ENCODE measurements around the gene KCNB1.

The KCNB1 gene

DNA sequence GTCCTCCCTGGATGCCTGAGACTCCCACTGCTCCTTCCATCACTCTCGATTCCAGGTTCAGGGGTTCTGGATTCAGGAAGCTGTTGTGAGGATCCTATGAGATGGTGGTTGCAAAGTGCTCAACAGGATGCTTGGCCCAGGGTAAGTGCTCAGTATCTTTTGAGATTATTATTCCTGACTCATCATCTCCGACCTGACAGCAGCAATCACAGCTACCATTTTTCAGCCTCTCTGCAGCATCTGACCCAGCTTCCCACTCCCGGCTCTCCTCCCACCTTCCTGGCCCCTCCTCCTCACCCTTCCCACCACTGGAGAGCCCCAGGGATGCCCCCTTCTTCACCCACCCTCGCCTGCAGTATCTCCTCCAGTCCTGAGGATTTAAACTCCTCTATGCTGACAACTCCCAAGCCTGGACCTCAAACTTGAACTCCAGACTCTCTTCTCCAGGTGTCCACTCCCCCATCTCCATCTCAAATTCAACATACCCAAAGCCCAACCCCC lies 36.8 kb upstream of the KCNB1 start:
- TF ChIP-seq, protein P1, sequence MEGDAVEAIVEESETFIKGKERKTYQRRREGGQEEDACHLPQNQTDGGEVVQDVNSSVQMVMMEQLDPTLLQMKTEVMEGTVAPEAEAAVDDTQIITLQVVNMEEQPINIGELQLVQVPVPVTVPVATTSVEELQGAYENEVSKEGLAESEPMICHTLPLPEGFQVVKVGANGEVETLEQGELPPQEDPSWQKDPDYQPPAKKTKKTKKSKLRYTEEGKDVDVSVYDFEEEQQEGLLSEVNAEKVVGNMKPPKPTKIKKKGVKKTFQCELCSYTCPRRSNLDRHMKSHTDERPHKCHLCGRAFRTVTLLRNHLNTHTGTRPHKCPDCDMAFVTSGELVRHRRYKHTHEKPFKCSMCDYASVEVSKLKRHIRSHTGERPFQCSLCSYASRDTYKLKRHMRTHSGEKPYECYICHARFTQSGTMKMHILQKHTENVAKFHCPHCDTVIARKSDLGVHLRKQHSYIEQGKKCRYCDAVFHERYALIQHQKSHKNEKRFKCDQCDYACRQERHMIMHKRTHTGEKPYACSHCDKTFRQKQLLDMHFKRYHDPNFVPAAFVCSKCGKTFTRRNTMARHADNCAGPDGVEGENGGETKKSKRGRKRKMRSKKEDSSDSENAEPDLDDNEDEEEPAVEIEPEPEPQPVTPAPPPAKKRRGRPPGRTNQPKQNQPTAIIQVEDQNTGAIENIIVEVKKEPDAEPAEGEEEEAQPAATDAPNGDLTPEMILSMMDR (conservative IDR thresholded peaks at IDR 0.05): no peak

DNA sequence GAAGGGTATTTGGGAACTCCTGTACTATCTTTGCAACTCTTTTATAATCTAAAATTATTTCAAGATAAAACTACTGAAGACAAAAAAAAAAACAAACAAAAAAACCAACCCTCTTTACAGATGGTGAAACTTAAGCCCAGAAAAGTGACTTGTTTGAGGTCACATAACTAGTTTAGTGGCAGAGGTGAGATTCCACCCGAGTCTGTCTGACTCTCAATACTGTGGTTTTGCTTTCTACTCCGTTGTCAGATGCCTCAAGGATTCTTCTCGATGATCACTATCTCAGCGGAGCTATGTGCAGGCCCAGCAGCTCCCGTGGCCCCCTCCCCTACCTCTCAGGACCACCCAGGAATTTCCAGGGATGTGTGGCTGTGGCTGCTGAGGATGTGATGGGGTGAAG lies 36.1 kb upstream of the KCNB1 start:
- H3K27ac ChIP-seq: no peak overlapping the region
- TF ChIP-seq, protein P1 (conservative IDR thresholded peaks at IDR 0.05): no peak

More for the DNA sequence above, 36.8 kb upstream of the KCNB1 start:
- H3K27ac ChIP-seq: no peak overlapping the region

DNA sequence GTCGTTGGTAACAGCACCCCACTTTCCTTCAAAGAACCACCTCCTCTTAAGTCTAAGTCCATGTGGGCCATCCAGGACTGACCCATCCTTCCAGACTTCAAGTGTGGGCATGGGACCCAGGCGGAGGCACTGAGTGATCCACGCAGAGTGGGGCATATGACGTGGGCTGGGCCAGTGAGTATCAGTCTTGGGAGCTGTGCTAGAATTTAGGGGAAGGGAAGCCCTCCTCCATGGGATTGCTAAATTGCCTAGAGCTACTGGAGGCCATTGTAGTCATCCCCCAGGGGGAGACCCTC lies 35.3 kb upstream of the KCNB1 start:
- TF ChIP-seq, protein P1 (conservative IDR thresholded peaks at IDR 0.05): no peak
- no peak overlapping the region; the same call in 1 of the 2 replicates for H3K27ac ChIP-seq

DNA sequence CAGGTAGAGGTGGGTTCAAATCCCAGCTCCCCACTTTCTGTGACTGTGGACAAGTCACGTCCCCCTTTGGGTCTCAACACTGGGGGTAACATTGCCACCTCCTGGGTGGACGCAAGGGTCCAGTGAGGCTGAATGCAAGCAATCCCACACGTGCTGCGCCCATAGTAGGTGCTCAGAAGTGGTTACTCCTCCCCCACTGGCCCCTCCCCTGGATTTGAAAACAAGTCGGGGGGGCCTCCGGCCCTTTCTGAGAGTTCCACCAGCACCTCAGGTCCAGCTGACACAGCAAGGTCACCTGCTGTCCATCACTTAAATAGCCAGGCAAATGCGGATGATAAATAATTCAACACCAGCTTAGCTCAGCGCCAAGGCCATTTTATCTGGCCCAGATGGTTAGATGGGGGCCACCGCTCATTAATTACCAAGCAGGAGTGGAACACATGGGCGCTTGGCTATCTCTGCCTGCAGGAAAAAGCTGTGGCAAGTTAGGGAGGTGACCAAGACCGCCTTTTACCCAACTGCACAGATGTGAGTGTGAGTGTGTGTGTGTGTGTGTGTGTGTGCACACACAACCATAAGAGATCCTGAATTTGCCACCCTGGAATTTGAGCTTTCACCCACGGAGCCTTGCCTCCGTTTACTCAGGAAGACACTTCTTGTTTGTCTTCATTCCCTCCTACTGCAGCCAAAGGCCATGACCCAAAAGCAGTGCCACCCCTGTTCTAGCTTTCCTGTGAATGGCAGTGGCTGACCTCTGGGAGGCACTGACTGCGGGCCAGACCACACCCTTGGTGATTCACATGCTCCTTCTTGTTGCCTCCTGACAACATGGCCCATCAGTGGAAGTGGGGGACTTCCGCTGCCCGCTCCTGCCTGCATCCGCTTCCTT lies 34.7 kb upstream of the KCNB1 start:
- TF ChIP-seq, protein P1 (conservative IDR thresholded peaks at IDR 0.05): no peak
- no peak overlapping the region; the same call in 1 of the 2 replicates for H3K27ac ChIP-seq

DNA sequence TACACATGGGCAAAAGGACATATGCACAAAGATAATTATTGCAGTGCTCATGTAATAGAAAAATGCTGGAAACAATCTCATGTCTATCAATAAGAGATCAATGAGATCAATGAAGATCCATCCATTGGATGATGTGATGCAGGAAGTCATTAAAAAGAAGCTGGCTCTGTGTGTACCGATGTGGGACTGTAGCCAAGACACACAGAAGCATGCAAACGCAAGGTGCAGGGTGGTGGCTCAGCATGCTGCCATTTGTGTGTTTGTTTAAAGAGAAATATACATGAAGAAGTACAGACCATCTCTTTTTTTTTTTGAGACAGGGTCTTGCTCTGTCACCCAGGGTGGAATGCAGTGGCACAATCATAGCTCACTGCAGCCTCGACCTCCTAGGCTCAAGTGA lies 33.1 kb upstream of the KCNB1 start:
- TF ChIP-seq, protein P1 (conservative IDR thresholded peaks at IDR 0.05): no peak

DNA sequence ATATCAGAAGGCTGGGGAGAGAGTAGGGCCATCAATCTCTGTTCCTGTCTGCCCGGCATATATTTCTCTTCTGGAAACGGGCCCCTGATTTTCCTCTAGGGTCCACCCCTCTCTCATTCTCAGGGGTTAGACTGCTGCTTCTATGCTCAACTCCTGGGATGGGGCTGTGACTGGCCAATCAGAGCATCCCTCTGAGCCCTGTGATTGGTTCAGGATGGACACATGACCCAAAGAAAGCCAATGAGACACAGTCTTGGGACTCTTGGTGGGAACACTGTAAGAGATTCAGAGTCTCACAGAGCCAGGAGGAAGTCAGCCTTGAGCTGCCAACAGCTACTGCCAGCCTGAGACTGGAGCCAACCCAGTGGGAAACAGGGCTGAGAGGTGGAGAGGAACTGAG lies 31.0 kb upstream of the KCNB1 start:
- H3K27ac ChIP-seq: no peak overlapping the region
- TF ChIP-seq, protein P1 (conservative IDR thresholded peaks at IDR 0.05): no peak

More for the DNA sequence above, 33.1 kb upstream of the KCNB1 start:
- peak overlapping the region; percentile 67 for H3K27ac ChIP-seq

DNA sequence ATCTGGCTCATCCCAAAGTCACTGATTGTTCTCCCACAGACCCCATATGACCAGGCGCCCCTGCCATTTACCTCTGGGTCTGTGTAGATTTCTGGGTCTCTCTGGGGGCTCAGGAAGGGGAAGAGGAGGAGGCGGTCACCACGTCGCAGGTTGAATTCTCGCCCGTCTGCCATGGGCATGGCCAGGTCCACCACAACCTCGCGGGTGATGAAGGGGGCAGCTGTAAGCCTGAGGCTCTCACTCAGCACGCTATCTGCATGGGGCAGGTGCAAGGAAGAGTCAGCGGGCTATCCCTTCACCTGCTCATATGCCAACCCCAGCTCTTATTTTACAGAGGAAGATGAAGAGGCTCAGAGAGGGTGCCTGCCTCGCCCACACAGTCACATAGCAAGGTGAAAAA lies 30.5 kb upstream of the KCNB1 start:
- TF ChIP-seq, protein P1 (conservative IDR thresholded peaks at IDR 0.05): no peak
- no peak overlapping the region for H3K27ac ChIP-seq
